ENCODE measurements around the gene CHMP1A.

CHMP1A gene

DNA sequence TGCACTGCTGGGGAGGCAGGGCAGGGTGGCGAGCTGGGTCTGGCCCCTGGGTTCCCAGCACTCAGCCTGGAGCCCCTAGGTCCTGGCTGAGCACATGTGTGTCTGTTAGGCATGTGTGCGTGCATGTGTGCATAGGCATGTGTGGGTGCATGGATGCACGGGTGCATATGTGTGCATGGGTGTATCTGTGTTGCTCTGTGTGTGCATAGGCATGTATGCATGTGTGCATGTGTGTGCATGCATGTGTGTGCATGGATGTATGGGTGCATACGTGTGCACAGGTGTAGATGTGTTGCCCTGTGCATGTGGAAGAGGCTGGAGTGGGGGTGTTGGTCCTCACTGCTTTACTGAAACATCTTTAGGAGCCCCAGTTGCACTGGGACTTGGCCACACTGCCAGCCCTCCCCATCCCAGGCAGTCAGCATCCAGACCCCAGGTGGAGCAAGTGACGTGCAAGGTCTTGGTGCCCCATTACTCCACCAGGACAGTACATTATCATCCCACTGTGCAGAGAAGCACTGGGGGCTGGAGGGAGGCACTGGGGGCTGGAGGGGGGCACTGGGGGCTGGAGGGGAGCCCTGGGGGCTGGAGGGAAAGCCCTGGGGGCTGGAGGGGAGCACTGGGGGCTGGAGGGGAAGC is 54.4 kb downstream of the CHMP1A start:
- DNase-seq (ENCODE audit: low read depth), result no peak

DNA sequence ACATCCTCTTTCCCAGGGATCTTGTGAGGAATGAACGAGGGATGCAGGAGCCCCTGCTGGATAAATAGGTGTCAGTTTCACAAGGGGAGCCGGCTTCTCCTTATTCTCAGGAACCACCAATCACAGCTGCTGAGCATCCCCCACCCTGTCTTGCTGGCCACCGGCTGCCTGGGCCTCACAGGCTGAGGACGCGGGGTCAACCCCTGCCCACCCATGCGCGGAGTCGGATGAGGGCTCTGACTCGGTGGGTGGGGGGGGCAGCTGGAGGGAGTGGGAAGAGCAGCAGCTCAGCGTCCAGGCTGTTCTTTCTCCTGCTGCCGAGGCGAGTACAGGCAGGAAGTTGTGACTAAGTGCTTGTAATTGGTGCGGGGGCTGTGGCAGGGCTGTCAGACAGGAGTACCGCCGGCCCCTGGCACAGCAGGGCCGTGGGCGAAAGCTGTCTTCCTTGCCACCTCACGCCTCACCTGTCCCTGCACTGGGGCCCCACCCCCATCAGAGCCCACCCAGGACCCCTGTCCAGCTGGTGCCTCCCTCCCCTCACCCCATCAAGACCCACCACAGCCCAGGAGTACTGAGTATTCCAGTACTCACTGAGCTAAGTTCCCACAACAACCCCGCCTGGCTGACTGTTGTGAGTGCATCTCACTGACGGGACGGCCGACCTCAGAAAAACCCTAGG is 55.1 kb downstream of the CHMP1A start:
- peak; percentile 88 for DNase-seq (ENCODE audit: low read depth)

DNA sequence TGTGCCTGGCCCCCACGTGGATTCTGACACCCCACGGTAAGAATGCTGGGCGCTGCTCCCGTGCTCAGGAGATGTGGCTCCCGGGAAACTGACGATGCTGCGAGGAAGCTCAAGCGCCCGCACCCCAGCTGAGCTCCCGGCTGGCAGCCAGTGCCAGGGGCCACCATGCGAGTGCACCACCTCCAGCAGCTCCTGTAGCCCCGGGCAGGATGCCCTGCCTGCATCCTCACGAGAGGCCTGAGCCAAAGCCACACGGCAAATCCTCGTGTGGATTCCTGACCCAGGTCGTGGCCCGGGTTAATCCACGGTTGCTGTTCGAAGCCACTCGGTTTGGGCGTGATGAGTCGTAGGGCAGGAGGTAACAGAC is 55.6 kb downstream of the CHMP1A start:
- no peak for DNase-seq (ENCODE audit: low read depth)

DNA sequence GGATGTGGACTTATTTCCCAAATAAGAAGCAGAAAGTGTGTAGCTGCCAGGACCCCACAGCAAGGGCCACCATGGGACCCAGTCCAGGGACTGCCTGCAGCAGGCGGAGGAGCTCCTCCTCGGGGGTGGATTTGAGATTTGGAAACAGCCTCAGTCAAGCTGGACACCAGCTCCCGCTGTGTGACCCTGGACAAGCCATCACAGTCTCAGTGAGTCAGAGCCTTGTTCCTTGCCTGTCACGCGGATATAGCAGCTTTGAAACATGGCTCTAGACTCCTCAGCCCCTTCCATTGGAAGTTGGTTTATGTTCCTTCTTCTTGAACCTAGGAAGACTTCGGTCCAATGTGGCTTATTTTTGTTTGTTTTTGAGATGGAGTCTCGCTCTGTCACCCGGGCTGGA is 56.6 kb downstream of the CHMP1A start:
- DNase-seq (ENCODE audit: low read depth), result peak; percentile 36

DNA sequence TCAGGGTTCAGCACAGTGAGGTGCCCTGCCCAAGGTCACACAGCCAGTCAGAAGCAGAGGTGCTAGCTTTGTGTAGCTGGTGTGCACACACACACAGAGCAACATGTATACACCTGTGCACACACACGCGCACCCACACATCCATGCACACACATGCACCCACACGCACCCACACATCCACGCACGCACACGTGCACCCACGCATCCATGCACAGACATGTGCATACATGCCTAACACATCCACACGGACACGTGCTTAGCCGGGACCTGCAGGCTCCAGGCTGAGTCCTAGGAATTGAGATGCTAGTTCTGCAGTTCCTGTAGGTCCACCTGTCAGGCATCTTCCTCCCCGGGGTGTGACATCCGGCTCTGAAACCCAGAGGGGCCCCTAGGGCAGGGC is 57.1 kb downstream of the CHMP1A start:
- no peak for DNase-seq (ENCODE audit: low read depth)

DNA sequence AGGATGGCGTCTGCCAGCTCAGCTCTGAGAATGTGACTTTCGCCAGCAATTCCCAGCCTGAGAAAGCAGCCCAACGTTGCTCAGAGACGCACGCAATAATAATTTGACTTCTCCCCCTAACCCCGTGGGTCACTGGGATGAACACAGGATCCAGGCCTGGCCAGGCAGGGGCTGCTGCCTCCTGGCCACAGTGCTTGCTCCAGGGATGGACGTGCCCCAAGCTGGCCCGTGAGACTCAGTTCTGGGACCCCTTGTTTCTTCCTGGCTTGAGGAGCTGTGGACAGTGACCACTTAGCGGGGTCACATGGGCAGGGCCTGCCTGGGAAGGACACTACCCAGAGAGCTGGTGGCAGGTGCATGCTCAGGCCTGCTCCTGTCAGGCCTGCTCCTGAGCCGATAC is 57.6 kb downstream of the CHMP1A start:
- no peak for DNase-seq (ENCODE audit: low read depth)

DNA sequence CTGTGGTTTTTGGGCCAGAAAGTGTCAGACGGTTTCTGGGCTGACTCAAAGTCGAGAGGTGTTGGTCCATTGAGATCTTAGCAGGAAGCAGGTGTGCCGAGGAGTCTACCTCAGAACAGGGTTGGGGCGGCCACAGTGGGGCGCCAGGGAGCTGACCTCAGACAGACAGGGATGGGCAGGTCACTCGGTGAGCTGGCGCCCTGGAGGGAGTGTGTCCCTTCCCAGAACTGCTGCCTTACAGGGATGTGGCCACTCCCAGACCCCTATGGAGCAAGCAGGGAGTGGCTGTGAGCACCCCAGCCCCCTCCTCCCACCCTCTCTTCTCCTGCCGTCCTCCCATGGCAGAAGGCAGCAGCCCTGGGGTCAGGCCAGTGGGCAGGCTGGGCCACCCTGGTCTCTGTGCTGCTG is 58.1 kb downstream of the CHMP1A start:
- peak; percentile 27 for DNase-seq (ENCODE audit: low read depth)

DNA sequence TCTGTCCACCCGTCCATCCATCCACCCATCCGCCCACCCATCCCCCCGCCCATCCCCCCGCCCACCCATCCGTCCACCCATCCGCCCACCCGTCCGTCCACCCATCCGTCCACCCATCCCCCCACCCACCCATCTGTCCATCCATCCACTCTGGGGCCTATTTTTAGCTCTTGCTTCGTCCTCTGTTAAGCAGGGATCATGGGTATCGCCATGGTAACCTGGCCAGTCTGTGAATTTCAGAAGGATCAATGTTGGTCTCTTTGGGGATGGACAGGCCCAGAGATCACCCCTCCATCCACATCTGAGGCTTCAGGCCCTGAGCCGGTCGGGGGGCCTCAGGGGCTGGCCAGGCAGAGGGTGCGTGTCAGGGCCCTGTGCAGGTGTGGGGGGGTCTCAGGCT is 59.3 kb downstream of the CHMP1A start:
- DNase-seq (ENCODE audit: low read depth), result peak; percentile 56

DNA sequence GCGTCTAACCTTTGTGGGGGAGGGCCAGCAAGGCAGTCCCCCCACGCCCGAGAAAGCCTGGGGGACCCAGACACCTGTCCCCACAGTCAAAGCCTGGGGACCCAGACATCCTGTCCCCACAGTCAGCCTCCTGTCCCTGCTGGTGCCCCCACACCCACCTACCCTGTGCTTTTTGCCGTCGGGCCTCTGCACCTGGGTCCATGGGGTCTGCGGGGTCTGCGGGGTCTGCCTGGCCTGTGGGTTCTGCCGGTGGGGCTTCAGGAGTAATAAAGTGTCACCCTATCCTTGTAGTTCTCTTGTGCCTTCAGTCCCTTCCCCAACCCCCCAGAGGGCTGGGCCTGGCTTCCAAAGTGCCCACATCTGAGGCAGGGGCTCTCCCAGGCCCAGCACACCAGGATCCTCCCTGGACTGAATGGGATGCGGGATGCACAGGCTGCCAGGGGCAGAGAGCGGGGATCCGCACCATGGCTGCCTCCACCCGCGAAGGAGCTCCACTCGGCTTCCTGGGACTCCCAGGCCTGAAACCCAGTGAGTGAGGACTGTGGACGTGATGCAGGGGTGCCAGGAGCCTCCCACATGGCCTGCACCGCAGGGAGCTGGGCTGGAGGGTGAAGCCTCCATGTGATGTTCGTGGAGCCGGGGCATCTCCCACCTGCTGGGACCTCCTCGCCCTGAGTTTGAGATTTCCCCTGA is 60.4 kb downstream of the CHMP1A start:
- DNase-seq (ENCODE audit: low read depth), result no peak

DNA sequence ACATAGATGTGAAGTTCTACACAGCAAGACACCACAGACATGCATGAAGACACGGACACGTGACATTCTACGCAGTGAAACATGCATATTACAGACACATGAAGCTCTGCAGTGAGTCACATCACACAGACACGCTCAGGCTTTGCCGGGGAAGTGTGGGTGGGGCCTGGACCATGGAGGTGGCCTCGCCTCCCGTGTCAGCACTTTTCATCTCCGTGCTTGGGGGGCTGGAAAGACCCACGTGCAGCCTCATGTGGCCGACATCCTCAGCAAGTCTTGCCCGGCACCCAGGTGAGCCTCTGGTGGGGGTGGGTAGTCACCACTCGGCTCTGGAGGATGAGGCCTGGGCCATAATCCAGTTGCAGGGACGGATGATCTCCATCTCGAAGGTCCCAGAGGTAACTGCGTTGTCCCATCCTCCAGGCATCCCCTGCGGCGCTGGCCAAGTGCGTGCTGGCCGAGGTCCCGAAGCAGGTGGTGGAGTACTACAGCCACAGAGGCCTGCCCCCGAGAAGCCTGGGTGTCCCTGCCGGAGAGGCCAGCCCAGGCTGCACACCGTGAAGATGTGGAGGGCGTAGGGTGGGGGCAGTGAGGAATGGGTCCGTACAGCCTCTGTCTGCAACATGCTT is 61.3 kb downstream of the CHMP1A start:
- no peak for DNase-seq (ENCODE audit: low read depth)

DNA sequence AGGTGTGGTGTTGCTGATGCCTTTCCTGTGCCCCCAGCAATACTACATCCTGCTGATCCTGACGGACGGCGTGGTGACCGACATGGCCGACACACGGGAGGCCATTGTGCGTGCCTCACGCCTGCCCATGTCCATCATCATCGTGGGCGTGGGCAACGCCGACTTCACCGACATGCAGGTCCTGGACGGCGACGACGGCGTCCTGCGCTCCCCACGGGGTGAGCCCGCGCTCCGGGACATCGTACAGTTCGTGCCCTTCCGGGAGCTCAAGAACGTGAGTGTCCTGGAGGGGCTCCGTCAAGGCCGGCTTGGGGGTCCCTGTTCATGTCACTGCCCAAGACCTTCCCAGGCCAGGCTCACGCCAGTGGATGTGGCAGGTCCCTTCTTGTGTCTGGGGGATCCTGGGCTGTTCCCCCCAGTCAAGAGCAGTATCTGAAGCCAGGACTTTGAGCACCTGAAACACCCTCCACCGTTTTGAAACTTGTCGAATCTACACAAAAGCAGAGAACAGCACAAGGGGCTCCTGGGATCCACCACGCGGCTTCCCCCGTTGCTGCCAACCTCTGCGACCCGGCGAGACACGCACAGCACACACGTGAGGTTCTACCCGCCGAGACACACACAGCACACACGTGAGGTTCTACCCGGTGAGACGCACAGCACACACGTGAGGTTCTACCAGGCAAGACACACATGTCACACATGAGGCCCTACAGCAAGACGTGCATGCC is 62.0 kb downstream of the CHMP1A start:
- DNase-seq (ENCODE audit: low read depth), result no peak

Measured in EH (cell line).